Mucosa of rectum (tissue), 2 donors: ENCODE data around the gene ANO1.
A peak's percentile ranks its signal among the peaks of the same experiment; 100 is the strongest.

ENCODE experiments used
- H3K27ac ChIP-seq, 2 donors: one replicate each; pipeline ENCODE4 v1.7.0; 2013; ENCODE audit warnings: inconsistent platforms in 2 of 2, low read depth in 2 of 2, low read length in 2 of 2
- H3K27me3 ChIP-seq, 2 donors: one replicate each; pipeline ENCODE4 v1.7.0; 2013; ENCODE audit warnings: low read length in 2 of 2; ENCODE audit not compliant: control insufficient read depth in 2 of 2, insufficient read depth in 2 of 2
- H3K36me3 ChIP-seq, 2 donors: one replicate each; pipeline ENCODE4 v1.7.0; 2013; ENCODE audit warnings: low read length in 2 of 2; ENCODE audit not compliant: control insufficient read depth in 2 of 2, insufficient read depth in 2 of 2
- H3K4me1 ChIP-seq, 2 donors: one replicate each; pipeline ENCODE4 v1.7.0; 2013; ENCODE audit warnings: low read length in 2 of 2, mild to moderate bottlenecking in 1 of 2; ENCODE audit not compliant: control insufficient read depth in 2 of 2, insufficient read depth in 2 of 2
- H3K4me3 ChIP-seq, 2 donors: one replicate each; pipeline ENCODE4 v1.7.0; 2013; ENCODE audit warnings: low read length in 2 of 2
- H3K9ac ChIP-seq, 2 donors: one replicate each; pipeline ENCODE4 v1.7.0; 2013; ENCODE audit warnings: low read length in 2 of 2, low read depth in 1 of 2, mild to moderate bottlenecking in 1 of 2
- H3K9me3 ChIP-seq, 2 donors: one replicate each; pipeline ENCODE4 v1.7.0; 2013; ENCODE audit warnings: low read length in 2 of 2; ENCODE audit not compliant: control insufficient read depth in 2 of 2
- donor health status: healthy.
- donor health status: Normal muscosa, but diverticular disease.

Gene ANO1

DNA sequence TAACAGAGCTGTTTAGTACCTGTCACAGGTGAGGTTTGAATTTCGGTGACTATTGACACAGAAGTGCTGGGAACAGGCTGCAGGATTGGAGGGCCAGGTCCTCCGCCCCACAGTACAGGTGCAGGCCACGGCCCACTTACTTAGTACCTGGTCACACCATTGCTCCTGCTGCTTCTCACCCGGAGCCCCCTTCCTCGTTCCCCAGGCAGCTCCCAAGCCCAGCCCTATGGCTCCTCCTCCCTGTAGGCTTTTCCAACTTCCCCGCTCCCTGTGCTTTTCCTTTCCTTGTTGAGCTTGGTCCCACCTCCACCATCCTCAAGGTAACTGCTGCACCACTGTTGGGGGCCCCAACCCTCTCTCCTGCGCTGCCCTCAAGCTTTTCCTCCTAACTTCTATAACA, 27.9 kb upstream of the ANO1 start:
- Histone ChIP-seq H3K9ac (no peak overlapping the region), H3K4me1 (peaks cover 5 to 18% of the 10 kb centered on the region in 2 donors), H3K27me3 (no peaks in the 10 kb centered on the region), H3K9me3 (no peaks in the 10 kb centered on the region), H3K27ac (peak overlapping the region in 1 of 2 donors; percentile 32), H3K36me3 (no peaks in the 10 kb centered on the region), H3K4me3 (no peak overlapping the region)

DNA sequence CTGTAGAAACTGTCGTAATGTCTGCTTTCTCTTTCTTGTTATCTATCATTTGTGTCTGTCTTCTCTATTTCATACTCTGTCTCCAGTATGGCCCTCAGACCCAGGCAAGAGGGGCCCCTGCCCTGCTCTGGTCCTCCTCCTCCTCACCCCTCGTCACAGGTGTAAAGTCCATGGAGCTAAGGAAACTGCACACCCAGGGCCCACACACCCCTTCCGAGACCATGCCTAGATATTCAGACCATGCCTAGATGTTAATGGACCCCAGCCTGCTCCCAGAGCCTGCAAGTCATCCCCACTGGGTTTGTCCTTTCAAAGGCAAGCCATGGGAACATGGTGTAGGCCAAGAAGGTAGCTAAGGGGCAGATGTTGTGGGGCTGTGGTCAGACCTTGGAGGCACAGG, 24.1 kb upstream of the ANO1 start:
- Histone ChIP-seq H3K9ac (no peak overlapping the region), H3K4me3 (no peak overlapping the region), H3K27me3 (no peaks in the 10 kb centered on the region), H3K4me1 (peaks cover 2 to 18% of the 10 kb centered on the region in 2 donors), H3K36me3 (no peaks in the 10 kb centered on the region), H3K27ac (no peak overlapping the region), H3K9me3 (peaks cover 0 to 4% of the 10 kb centered on the region in 2 donors)

DNA sequence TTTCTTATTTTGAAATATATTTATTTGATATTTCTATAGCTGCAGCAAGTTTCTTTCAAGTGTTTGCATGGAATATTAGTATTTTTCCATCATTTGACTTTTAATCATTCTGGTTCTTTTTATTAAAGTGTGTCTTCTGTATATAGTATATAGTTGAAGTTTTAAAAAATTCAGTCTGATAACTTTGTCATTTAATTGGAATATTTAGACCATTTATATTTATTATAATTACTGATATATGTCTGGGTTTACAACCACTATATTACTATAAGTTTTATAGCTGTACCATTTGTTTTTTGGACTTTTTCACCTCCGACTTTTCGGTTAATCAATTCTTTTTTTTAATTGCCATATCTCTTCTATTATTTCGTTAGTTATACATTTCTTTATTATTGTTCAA, 22.7 kb upstream of the ANO1 start:
- Histone ChIP-seq H3K27ac (no peak overlapping the region), H3K27me3 (no peaks in the 10 kb centered on the region), H3K9ac (no peak overlapping the region), H3K36me3 (no peaks in the 10 kb centered on the region), H3K4me3 (no peak overlapping the region), H3K4me1 (peaks cover 0 to 7% of the 10 kb centered on the region in 2 donors), H3K9me3 (peaks cover 0 to 4% of the 10 kb centered on the region in 2 donors)

DNA sequence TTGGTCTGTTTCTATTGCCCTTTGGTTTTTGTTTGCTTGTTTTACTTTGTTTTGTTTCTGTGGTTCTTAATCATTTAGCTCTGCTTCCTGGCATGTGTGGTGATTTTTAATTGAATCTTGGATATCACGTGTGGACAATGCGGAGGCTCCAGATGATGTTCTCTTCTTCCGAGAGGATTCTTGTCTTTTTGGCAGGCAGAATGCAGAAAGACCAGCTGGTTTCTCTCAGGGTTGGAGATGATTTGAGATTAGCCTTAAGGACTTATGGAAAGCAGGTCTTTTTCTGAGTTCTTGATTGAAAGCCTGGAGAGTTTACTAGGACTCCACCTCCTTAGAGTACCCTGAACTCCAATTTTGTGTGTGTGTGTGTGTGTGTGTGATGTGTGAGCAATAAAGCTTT, 21.0 kb upstream of the ANO1 start:
- no peaks in the 10 kb centered on the region for H3K27me3 ChIP-seq
- peaks cover 0 to 4% of the 10 kb centered on the region in 2 donors for H3K9me3 ChIP-seq
- no peaks in the 10 kb centered on the region for H3K36me3 ChIP-seq
- no peak overlapping the region for H3K9ac ChIP-seq
- H3K4me3 ChIP-seq, result no peak overlapping the region
- H3K4me1 ChIP-seq, result peaks cover 0 to 1% of the 10 kb centered on the region in 2 donors
- H3K27ac ChIP-seq, result no peak overlapping the region

DNA sequence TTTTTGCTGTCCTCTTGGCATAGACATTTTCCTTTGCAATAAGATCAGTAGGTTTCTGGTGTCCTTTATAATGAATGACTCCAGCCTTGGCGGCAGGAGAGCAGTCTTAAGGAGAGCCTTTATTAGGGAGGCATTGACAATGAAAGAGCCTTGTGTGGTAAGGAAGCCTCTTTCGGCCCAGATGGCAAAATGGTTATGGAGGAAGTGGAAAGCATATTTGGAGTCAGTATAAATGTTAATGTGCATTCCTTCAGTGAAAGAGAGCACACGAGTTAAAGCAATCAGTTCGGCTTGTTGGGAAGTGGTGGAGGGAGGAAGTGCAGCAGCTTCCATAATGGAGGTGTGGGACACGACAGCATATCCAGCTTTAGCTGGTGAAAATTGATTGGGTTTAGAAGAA, 18.1 kb upstream of the ANO1 start:
- Histone ChIP-seq H3K27me3 (no peaks in the 10 kb centered on the region), H3K4me1 (no peaks in the 10 kb centered on the region), H3K9ac (no peak overlapping the region), H3K36me3 (no peaks in the 10 kb centered on the region), H3K27ac (no peak overlapping the region), H3K9me3 (peaks cover 0 to 4% of the 10 kb centered on the region in 2 donors), H3K4me3 (no peak overlapping the region)

DNA sequence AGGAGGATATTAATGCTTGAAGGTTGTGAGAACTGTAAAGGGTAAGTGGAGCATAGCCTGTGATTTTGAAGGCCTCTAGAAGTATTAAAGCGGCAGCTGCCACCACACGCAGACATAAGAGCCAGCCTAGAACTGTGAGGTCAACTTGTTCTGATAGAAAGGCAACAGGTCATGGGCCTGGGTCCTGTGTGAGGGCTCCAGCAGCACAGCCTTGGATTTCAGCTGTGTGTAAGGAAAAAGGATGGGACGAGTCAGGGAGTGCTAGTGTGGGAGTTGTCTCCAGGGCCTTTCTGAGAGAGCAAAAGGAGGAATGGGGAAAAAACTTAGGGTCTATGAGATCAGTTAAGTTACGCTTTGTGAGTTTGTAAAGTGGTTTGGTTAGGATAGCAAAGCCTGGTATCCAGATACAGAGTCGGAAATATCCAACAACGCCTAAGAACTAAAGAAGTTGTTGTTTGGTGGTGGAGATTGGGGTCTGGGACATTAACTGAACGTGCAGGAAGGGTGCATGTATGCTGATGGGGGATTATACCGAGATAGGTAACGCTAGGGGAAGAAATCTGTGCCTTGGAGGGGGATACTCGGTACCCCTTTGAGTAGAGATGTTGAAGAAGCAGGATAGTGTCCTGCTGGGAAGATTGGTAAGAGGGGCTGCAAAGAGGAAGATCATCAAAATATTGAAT, 17.4 kb upstream of the ANO1 start:
- no peak overlapping the region for H3K9ac ChIP-seq
- no peaks in the 10 kb centered on the region for H3K4me1 ChIP-seq
- H3K9me3 ChIP-seq, result peaks cover 0 to 2% of the 10 kb centered on the region in 2 donors
- no peak overlapping the region for H3K4me3 ChIP-seq
- no peaks in the 10 kb centered on the region for H3K36me3 ChIP-seq
- H3K27ac ChIP-seq, result no peak overlapping the region
- H3K27me3 ChIP-seq, result no peaks in the 10 kb centered on the region

DNA sequence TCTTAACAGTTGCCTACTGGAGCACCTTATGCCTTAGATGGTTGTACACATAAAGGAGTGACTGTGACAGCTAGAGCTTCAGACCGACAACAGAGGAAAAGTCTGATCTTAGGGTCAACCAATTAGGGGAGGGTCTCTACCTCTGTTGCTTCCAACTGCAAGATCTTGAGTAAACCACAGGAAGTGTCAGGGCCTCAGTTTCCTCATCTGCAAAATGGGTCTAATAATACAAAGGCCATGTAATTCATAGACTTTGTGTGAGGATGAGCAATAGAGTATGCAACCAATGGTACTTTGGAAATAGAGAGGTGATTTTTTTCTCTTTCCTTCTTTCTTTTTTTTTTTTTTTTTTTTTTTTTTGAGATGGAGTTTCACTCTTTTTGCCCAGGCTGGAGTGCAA, 16.4 kb upstream of the ANO1 start:
- Histone ChIP-seq H3K4me1 (no peaks in the 10 kb centered on the region), H3K27me3 (no peaks in the 10 kb centered on the region), H3K27ac (no peak overlapping the region), H3K9ac (no peak overlapping the region), H3K9me3 (no peaks in the 10 kb centered on the region), H3K4me3 (no peak overlapping the region), H3K36me3 (no peaks in the 10 kb centered on the region)

DNA sequence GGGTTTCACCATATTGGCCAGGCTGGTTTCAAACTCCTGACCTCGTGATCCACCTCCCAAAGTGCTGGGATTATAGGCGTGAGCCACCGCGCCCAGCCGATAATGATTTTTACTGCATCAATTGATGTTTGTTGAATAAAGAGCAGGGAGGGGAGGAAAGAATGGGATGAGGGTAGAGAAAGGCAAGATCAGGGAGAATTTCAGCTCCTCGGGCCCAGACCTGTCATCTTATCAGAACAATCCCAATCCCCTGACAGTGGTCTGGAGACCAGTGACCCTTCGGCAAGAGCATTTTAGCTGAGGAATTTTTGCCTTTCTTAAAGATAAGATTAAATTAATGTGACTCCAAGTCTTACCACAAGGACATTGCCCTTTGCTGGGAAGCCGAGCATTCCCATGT, 15.0 kb upstream of the ANO1 start:
- no peaks in the 10 kb centered on the region for H3K9me3 ChIP-seq
- no peaks in the 10 kb centered on the region for H3K4me1 ChIP-seq
- no peaks in the 10 kb centered on the region for H3K27me3 ChIP-seq
- H3K9ac ChIP-seq, result no peak overlapping the region
- H3K27ac ChIP-seq, result no peak overlapping the region
- H3K4me3 ChIP-seq, result no peak overlapping the region
- no peaks in the 10 kb centered on the region for H3K36me3 ChIP-seq

DNA sequence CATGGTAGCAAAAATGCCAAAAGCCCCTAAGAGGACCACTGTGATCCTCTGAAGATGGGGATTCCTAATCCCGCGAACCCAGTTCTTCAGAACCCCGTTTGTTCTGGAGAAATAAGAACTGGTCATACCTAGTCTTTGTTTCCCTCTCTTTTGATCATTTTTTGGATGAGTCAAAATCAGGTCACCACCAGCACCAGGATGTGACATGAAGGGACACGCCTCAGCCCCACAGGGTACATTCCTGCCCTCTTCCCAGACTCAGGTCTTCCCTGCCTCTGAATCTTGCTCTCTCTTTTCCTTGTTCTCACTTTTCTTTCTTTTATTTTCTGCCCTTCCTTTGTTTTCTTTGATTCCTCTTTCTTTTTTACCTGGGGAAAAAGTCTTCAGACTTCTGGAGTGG, 14.6 kb upstream of the ANO1 start:
- Histone ChIP-seq H3K4me1 (no peaks in the 10 kb centered on the region), H3K9ac (no peak overlapping the region), H3K9me3 (no peaks in the 10 kb centered on the region), H3K27ac (no peak overlapping the region), H3K4me3 (no peak overlapping the region), H3K27me3 (no peaks in the 10 kb centered on the region), H3K36me3 (no peaks in the 10 kb centered on the region)

DNA sequence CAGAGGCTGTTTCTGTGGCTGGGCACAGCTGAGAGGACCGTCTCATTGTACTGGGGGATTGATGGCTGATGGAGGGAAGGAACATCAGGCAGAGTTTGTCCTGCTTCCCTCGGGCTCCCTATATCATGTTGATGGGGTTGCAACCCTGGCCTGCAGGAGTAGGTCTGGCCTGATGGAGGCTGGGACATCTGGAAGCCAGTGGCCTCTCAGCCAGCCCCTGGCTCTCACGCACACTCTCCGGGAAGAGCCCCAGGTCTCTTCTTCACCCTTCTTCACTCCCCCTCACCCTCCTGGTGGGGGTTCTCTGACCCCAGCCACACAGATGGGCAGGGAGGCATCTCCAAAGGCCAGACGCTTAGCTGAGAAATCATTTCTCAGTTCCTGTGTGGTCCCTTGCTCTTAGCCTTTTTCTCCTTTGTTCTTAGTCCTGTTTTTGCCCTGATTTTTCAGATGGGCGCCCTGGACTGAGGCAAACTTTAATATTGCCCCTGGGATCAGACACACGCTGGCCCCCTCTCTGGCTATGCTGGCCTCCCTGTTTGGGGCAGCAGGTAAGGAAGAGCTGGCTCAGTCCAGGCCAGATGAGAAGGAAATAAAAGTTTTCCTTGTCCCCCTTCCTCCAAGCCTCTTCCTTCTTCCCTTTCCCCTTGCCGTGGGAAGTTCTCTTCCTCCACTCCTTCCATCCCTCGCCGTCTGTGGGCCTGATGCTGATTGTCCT, 13.9 kb upstream of the ANO1 start:
- Histone ChIP-seq H3K9me3 (no peaks in the 10 kb centered on the region), H3K9ac (no peak overlapping the region), H3K4me3 (no peak overlapping the region), H3K36me3 (no peaks in the 10 kb centered on the region), H3K27ac (no peak overlapping the region), H3K27me3 (no peaks in the 10 kb centered on the region), H3K4me1 (no peaks in the 10 kb centered on the region)
